SKM-1 (cell line): ENCODE results near the gene HTRA2.
"Not testable (repeated sequence)": the region's sequence is repeated elsewhere in the genome, so short reads cannot be mapped to it uniquely, and the experiment has no call there.

Source experiments
- DNase-seq: peaks from one replicate; lab custom pipeline; 2025; ENCODE audit not compliant: unreplicated experiment; lab: John Stamatoyannopoulos, UW

Gene HTRA2

GRCh38 chr2:74529357-74530238, at the start of gene HTRA2, which contains the start of gene AUP1:
HTRA2 (plus strand) TSS chr2:74529933; CDS start chr2:74530007, 74 bp downstream.
AUP1 (minus strand) TSS chr2:74529706; CDS start chr2:74529629, 77 bp downstream.
- DNase-seq = peak; percentile 93

- no peak for DNase-seq
These were observed 48.3 kb upstream of the HTRA2 start for GRCh38 chr2:74481431-74481830.

GRCh38 chr2:74481961-74482800, 47.6 kb upstream of the HTRA2 start:
- no peak for DNase-seq

- DNase-seq = peak; percentile 93
These were observed 46.7 kb upstream of the HTRA2 start, which contains the start of the genes CCDC142 and TTC31 for GRCh38 chr2:74482801-74483674. CCDC142 (minus strand) TSS chr2:74482998; CDS start chr2:74482837, 161 bp downstream. TTC31 (plus strand) TSS chr2:74483081; CDS start chr2:74483096, 15 bp downstream.

- not testable (repeated sequence) for DNase-seq
These were observed 46.0 kb upstream of the HTRA2 start for GRCh38 chr2:74483675-74484164.

- DNase-seq = no peak
These were observed 43.6 kb upstream of the HTRA2 start for GRCh38 chr2:74486141-74486540.

GRCh38 chr2:74488643-74489481, 40.9 kb upstream of the HTRA2 start:
- DNase-seq = no peak

- DNase-seq = no peak
These were observed 39.8 kb upstream of the HTRA2 start for GRCh38 chr2:74489906-74490305.

- DNase-seq = no peak
These were observed 37.8 kb upstream of the HTRA2 start for GRCh38 chr2:74491648-74492544.

- DNase-seq = no peak
These were observed 36.2 kb upstream of the HTRA2 start for GRCh38 chr2:74493546-74493945.

- no peak for DNase-seq
These were observed 34.3 kb upstream of the HTRA2 start for GRCh38 chr2:74495440-74495839.

- DNase-seq = no peak
These were observed 32.5 kb upstream of the HTRA2 start for GRCh38 chr2:74496997-74497776.

- DNase-seq = no peak
These were observed 31.8 kb upstream of the HTRA2 start for GRCh38 chr2:74497777-74498499.

- DNase-seq = no peak
These were observed 31.1 kb upstream of the HTRA2 start for GRCh38 chr2:74498500-74499266.

- DNase-seq = no peak
These were observed 30.3 kb upstream of the HTRA2 start, which contains the start of gene LBX2 for GRCh38 chr2:74499267-74499939. LBX2 (minus strand) TSS chr2:74499603; CDS start chr2:74499537, 66 bp downstream.
